IMR-90 (cell line): Measurements from ENCODE around the gene DCHS2. TPM values are rescaled to one million over a fixed set of nuclear protein-coding genes. Genes with fewer than 3 reads are reported as not detected.

ENCODE experiments used
- ATAC-seq: fragments of 200-7000 bp; cut with Tn5 transposase; 2 replicates; pipeline ENCODE4 v1.9.1; 2020; ENCODE audit warnings: low read depth, mild to moderate bottlenecking, moderate library complexity
- BruUV-seq: library from RNA; stranded (reverse); fragments of 400-500 nt; replicated peaks from 2 replicates; lab custom pipeline; 2021; lab: Mats Ljungman, UMichigan
- CTCF ChIA-PET: fragments of 300-600 bp; formaldehyde crosslinking; extraction: SDS; loops from one replicate; lab custom pipeline; 2021; ENCODE audit warnings: antibody characterized with exemption; lab: Yijun Ruan, JAX
- POLR2A ChIA-PET: fragments of 300-600 bp; sonication (Branson Sonifier 250); formaldehyde crosslinking; loops from one replicate; lab custom pipeline; 2022; ENCODE audit warnings: antibody characterized with exemption; ENCODE audit not compliant: unreplicated experiment; lab: Charles Lee
- DNase-seq: peaks from one replicate; pipeline ENCODE4 v3.0.0; 2013
- H2AFZ ChIP-seq: replicated peaks from 2 replicates; pipeline ENCODE3; 2013; ENCODE audit warnings: low read length, mild to moderate bottlenecking; ENCODE audit not compliant: poor library complexity
- H2AK5ac ChIP-seq: 2 replicates; pipeline ENCODE4 v1.6.1; 2013; ENCODE audit warnings: low read depth, low read length, inconsistent platforms
- H2AK9ac ChIP-seq: replicated peaks from 2 replicates; pipeline ENCODE3; 2013; ENCODE audit warnings: mild to moderate bottlenecking, low read depth, low read length, moderate library complexity; ENCODE audit not compliant: poor library complexity
- H2BK120ac ChIP-seq: 2 replicates; pipeline ENCODE4 v1.6.1; 2013; ENCODE audit warnings: low read depth, low read length, inconsistent platforms
- H2BK15ac ChIP-seq: 3 replicates; pipeline ENCODE4 v1.6.1; 2013; ENCODE audit warnings: low read depth, low read length, inconsistent platforms
- H2BK20ac ChIP-seq: 2 replicates; pipeline ENCODE4 v1.6.1; 2013; ENCODE audit warnings: low read depth, mild to moderate bottlenecking, inconsistent platforms, low read length, moderate library complexity
- H2BK5ac ChIP-seq: 2 replicates; pipeline ENCODE4 v1.6.1; 2013; ENCODE audit warnings: mild to moderate bottlenecking, low read depth, low read length, inconsistent platforms; ENCODE audit not compliant: poor library complexity, severe bottlenecking
- H3K14ac ChIP-seq: replicated peaks from 2 replicates; pipeline ENCODE4 v1.6.1; 2013; ENCODE audit warnings: low read depth, low read length, inconsistent platforms
- H3K18ac ChIP-seq: 2 replicates; pipeline ENCODE4 v1.6.1; 2013; ENCODE audit warnings: low read depth, low read length, control low read depth
- H3K23ac ChIP-seq: 2 replicates; pipeline ENCODE4 v1.6.1; 2013; ENCODE audit warnings: low read depth, low read length, inconsistent platforms
- H3K27ac ChIP-seq: 2 replicates; pipeline ENCODE4 v1.5.1; 2013; ENCODE audit warnings: mild to moderate bottlenecking, control low read depth, low read length; ENCODE audit not compliant: insufficient read depth
- H3K27me3 ChIP-seq: 2 replicates; pipeline ENCODE4 v1.6.1; 2013; ENCODE audit warnings: low read length; ENCODE audit not compliant: control insufficient read depth, insufficient read depth
- H3K36me3 ChIP-seq: 2 replicates; pipeline ENCODE4 v1.6.1; 2013; ENCODE audit warnings: low read length, mixed read lengths; ENCODE audit not compliant: control insufficient read depth, insufficient read depth
- H3K4ac ChIP-seq: 2 replicates; pipeline ENCODE4 v1.6.1; 2013; ENCODE audit warnings: low read depth, low read length, inconsistent platforms
- H3K4me1 ChIP-seq: 2 replicates; pipeline ENCODE4 v1.6.1; 2013; ENCODE audit warnings: low read length, mixed read lengths; ENCODE audit not compliant: control insufficient read depth, insufficient read depth
- H3K4me2 ChIP-seq: 2 replicates; pipeline ENCODE4 v1.6.1; 2013; ENCODE audit warnings: low read depth, mild to moderate bottlenecking, control low read depth, low read length, moderate library complexity
- H3K4me3 ChIP-seq: 2 replicates; pipeline ENCODE4 v1.5.1; 2013; ENCODE audit warnings: low read depth, mild to moderate bottlenecking, control low read depth, low read length, moderate library complexity; ENCODE audit not compliant: insufficient read depth
- H3K56ac ChIP-seq: 2 replicates; pipeline ENCODE4 v1.6.1; 2013; ENCODE audit warnings: low read length, inconsistent platforms; ENCODE audit not compliant: insufficient read depth; ENCODE audit errors: extremely low read depth
- H3K79me1 ChIP-seq, 2 experiments: 2 replicates each; pipeline ENCODE4 v1.6.1; 2013; ENCODE audit warnings: low read length in 2 of 2, inconsistent platforms in 1 of 2, low read depth in 1 of 2
- H3K9ac ChIP-seq: 2 replicates; pipeline ENCODE4 v1.6.1; 2013; ENCODE audit warnings: low read depth, low read length, control low read depth
- H3K9me1 ChIP-seq: 2 replicates; pipeline ENCODE4 v1.6.1; 2013; ENCODE audit warnings: low read length, inconsistent platforms; ENCODE audit not compliant: insufficient read depth
- H3K9me3 ChIP-seq: 2 replicates; pipeline ENCODE4 v1.6.1; 2013; ENCODE audit warnings: low read length; ENCODE audit not compliant: control insufficient read depth, insufficient read depth
- H4K20me1 ChIP-seq: 2 replicates; pipeline ENCODE4 v1.6.1; 2013; ENCODE audit warnings: low read length, inconsistent platforms; ENCODE audit not compliant: insufficient read depth
- H4K5ac ChIP-seq: 2 replicates; pipeline ENCODE4 v1.6.1; 2013; ENCODE audit warnings: mild to moderate bottlenecking, low read depth, low read length, control low read depth
- H4K8ac ChIP-seq, 2 experiments: 2 replicates each; pipeline ENCODE4 v1.6.1; 2013; ENCODE audit warnings: low read depth in 2 of 2, low read length in 2 of 2, control low read depth in 1 of 2, inconsistent platforms in 1 of 2
- H4K91ac ChIP-seq: 2 replicates; pipeline ENCODE4 v1.6.1; 2013; ENCODE audit warnings: low read depth, low read length, inconsistent platforms; ENCODE audit not compliant: insufficient read depth
- BHLHE40 ChIP-seq: fragments of 150-350 bp; IDR thresholded peaks from 2 replicates; pipeline ENCODE4 v1.6.1; 2016; ENCODE audit warnings: mild to moderate bottlenecking, low read depth, low read length
- CEBPB ChIP-seq: IDR thresholded peaks from 2 replicates; pipeline ENCODE4 v1.6.1; 2012; ENCODE audit warnings: low read depth, low read length, improper control_type of control experiment
- CHD1 ChIP-seq: IDR thresholded peaks from 2 replicates; pipeline ENCODE4 v1.6.1; 2012; ENCODE audit warnings: low read depth, low read length, improper control_type of control experiment
- CTCF ChIP-seq: conservative IDR thresholded peaks from 2 replicates; pipeline ENCODE4 v1.5.1; 2012; ENCODE audit warnings: mild to moderate bottlenecking, low read depth, low read length, improper control_type of control experiment
- ELK1 ChIP-seq: fragments of 150-350 bp; IDR thresholded peaks from 2 replicates; pipeline ENCODE4 v1.6.1; 2016; ENCODE audit warnings: low read depth, mild to moderate bottlenecking, low read length, moderate library complexity, borderline replicate concordance
- FOS ChIP-seq: fragments of 150-350 bp; IDR thresholded peaks from 2 replicates; pipeline ENCODE4 v1.6.1; 2016; ENCODE audit warnings: low read depth, low read length
- MAFK ChIP-seq: IDR thresholded peaks from 2 replicates; pipeline ENCODE4 v1.6.1; 2012; ENCODE audit warnings: low read depth, low read length, improper control_type of control experiment
- MAZ ChIP-seq: IDR thresholded peaks from 2 replicates; pipeline ENCODE4 v1.6.1; 2012; ENCODE audit warnings: low read depth, mild to moderate bottlenecking, low read length, improper control_type of control experiment, moderate library complexity, borderline replicate concordance
- MXI1 ChIP-seq: IDR thresholded peaks from 2 replicates; pipeline ENCODE4 v1.6.1; 2012; ENCODE audit warnings: low read depth, mild to moderate bottlenecking, low read length, moderate library complexity, borderline replicate concordance
- NFE2L2 ChIP-seq: fragments of 150-350 bp; IDR thresholded peaks from 2 replicates; pipeline ENCODE4 v1.6.1; 2016; ENCODE audit warnings: low read depth, mild to moderate bottlenecking, low read length
- POLR2A ChIP-seq: IDR thresholded peaks from 2 replicates; pipeline ENCODE4 v1.6.1; 2012; ENCODE audit warnings: mild to moderate bottlenecking, low read depth, low read length
- RAD21 ChIP-seq: IDR thresholded peaks from 2 replicates; pipeline ENCODE4 v1.6.1; 2012; ENCODE audit warnings: low read length, improper control_type of control experiment
- RCOR1 ChIP-seq: IDR thresholded peaks from 2 replicates; pipeline ENCODE4 v1.6.1; 2012; ENCODE audit warnings: mild to moderate bottlenecking, low read length, improper control_type of control experiment; ENCODE audit not compliant: insufficient replicate concordance
- RFX5 ChIP-seq: IDR thresholded peaks from 2 replicates; pipeline ENCODE4 v1.8.0; 2012; ENCODE audit warnings: low read depth, mild to moderate bottlenecking, low read length, moderate library complexity
- SMC3 ChIP-seq: fragments of 150-350 bp; IDR thresholded peaks from 2 replicates; pipeline ENCODE4 v1.6.1; 2016; ENCODE audit warnings: low read depth, mild to moderate bottlenecking, antibody characterized with exemption, low read length, moderate library complexity
- WGBS, 2 experiments: methylation state at CpG; one replicate each; pipeline versions ENCODE4 v1.1.5 to v1.1.7; 2013; ENCODE audit warnings: missing lambda C conversion rate in 2 of 2; ENCODE audit not compliant: insufficient read length in 1 of 2; ENCODE audit errors: extremely low coverage in 2 of 2; 5-methylcytosine and 5-hydroxymethylcytosine counted together
- dilution Hi-C: fragments of 300-500 bp; cut with HindIII; formaldehyde crosslinking; loops from one replicate; pipeline ENCODE4 v1.14.3; 2018; ENCODE audit warnings: low sequenced_read_pairs; ENCODE audit not compliant: unreplicated experiment
- in situ Hi-C: fragments of 300-500 bp; cut with MboI; formaldehyde crosslinking; loops from 3 replicates; pipeline ENCODE4 v1.14.3; 2019; ENCODE audit warnings: low sequenced_read_pairs, inconsistent platforms, mixed read lengths
- intact Hi-C: fragments of 100-400 bp; cut with micrococcal nuclease; formaldehyde crosslinking; loops from 2 replicates; pipeline ENCODE4 v1.10.0; 2022
- polyA plus RNA-seq, 3 experiments: library from polyadenylated mRNA; depleted of rRNA; stranded (reverse); fragments of >200 nt; gene quantifications; 2 replicates each; pipeline ENCODE4 v1.2.3, GENCODE V29; 2012; ENCODE audit warnings: low replicate concordance in 1 of 3
- total RNA-seq: library from RNA; depleted of rRNA; stranded (reverse); fragments of >200 nt; gene quantifications from 2 replicates; pipeline ENCODE4 v1.2.3, GENCODE V29; 2012
- TF ChIP-seq, protein P1 (sequence below): fragments of 150-350 bp; IDR thresholded peaks from 2 replicates; pipeline ENCODE4 v1.6.1; 2017; ENCODE audit warnings: mild to moderate bottlenecking, antibody characterized with exemption, low read length, low read depth

Gene DCHS2
- total and polyA plus RNA-seq, 2 of the 4 experiments (the other 2 are of a cell fraction): not detected

GRCh38 chr4:154208424-154208823 is 283.2 kb downstream of the DCHS2 start:
- H4K5ac ChIP-seq: no peak overlapping the region
- no peak overlapping the region for H4K8ac ChIP-seq
- in situ Hi-C loops (no loop called here), dilution Hi-C loops (no loop called here), intact Hi-C loops (no loop called here)
- H3K9me1 ChIP-seq: no peaks in the 10 kb centered on the region
- no peak overlapping the region for H3K4ac ChIP-seq
- H2BK20ac ChIP-seq: no peak overlapping the region
- H4K91ac ChIP-seq: no peak overlapping the region
- H2BK120ac ChIP-seq: no peak overlapping the region
- no peaks in the 10 kb centered on the region for H3K79me1 ChIP-seq
- no CpG with 5 or more reads among the region's 5 CpGs for WGBS, 2 experiments
- POLR2A ChIA-PET: no interaction called here
- no peak overlapping the region for H3K14ac ChIP-seq
- CTCF ChIA-PET: no interaction called here
- TF ChIP-seq FOS: no peak
- TF ChIP-seq SMC3: no peak
- no peak for TF ChIP-seq RFX5
- TF ChIP-seq, protein P1, sequence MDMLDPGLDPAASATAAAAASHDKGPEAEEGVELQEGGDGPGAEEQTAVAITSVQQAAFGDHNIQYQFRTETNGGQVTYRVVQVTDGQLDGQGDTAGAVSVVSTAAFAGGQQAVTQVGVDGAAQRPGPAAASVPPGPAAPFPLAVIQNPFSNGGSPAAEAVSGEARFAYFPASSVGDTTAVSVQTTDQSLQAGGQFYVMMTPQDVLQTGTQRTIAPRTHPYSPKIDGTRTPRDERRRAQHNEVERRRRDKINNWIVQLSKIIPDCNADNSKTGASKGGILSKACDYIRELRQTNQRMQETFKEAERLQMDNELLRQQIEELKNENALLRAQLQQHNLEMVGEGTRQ: no peak
- no peak for TF ChIP-seq MXI1
- no peak for TF ChIP-seq ELK1
- TF ChIP-seq MAFK: no peak
- TF ChIP-seq RCOR1: no peak
- TF ChIP-seq CEBPB: no peak
- no peak for TF ChIP-seq RAD21
- TF ChIP-seq NFE2L2: no peak
- TF ChIP-seq MAZ: no peak
- no peak for TF ChIP-seq BHLHE40
- TF ChIP-seq POLR2A: no peak
- TF ChIP-seq CHD1: no peak
- TF ChIP-seq CTCF: no peak
- H3K36me3 ChIP-seq: no peaks in the 10 kb centered on the region
- DNase-seq (no peak), ATAC-seq (no peak)
- H3K56ac ChIP-seq: no peak overlapping the region
- H2BK5ac ChIP-seq: no peak overlapping the region
- no peak overlapping the region for H2AK5ac ChIP-seq
- no peak overlapping the region for H3K4me2 ChIP-seq
- H3K4me3 ChIP-seq: no peak overlapping the region
- no peaks in the 10 kb centered on the region for H3K27me3 ChIP-seq
- H2AFZ ChIP-seq: no peak overlapping the region
- H3K9me3 ChIP-seq: 0 out of 2 replicates have a peak, but pooled peaks cover 2% of the 10 kb centered on the region
- H3K18ac ChIP-seq: no peak overlapping the region
- H3K23ac ChIP-seq: no peak overlapping the region
- H4K20me1 ChIP-seq: no peaks in the 10 kb centered on the region
- H3K27ac ChIP-seq: no peak overlapping the region
- H3K9ac ChIP-seq: no peak overlapping the region
- H2AK9ac ChIP-seq: no peak overlapping the region
- H3K4me1 ChIP-seq: no peaks in the 10 kb centered on the region
- no peak overlapping the region for H2BK15ac ChIP-seq
- BruUV-seq: no TSS peak
